Stimulated activated CD8-positive, alpha-beta memory T cell treated with anti-CD3 and anti-CD28 coated beads, Interleukin-4, amount 100 ng/mL, for 1 hour (primary cell): Measurements from ENCODE around the gene ATE1.
"Not testable (repeated sequence)": the region's sequence is repeated elsewhere in the genome, so short reads cannot be mapped to it uniquely, and the experiment has no call there.

ENCODE experiments used
- DNase-seq, 2 donors: peaks; one replicate each; pipeline ENCODE4 v3.0.0-alpha.2; 2020; ENCODE audit warnings: low read depth in 2 of 2, low spot score in 1 of 2

The ATE1 gene

DNA sequence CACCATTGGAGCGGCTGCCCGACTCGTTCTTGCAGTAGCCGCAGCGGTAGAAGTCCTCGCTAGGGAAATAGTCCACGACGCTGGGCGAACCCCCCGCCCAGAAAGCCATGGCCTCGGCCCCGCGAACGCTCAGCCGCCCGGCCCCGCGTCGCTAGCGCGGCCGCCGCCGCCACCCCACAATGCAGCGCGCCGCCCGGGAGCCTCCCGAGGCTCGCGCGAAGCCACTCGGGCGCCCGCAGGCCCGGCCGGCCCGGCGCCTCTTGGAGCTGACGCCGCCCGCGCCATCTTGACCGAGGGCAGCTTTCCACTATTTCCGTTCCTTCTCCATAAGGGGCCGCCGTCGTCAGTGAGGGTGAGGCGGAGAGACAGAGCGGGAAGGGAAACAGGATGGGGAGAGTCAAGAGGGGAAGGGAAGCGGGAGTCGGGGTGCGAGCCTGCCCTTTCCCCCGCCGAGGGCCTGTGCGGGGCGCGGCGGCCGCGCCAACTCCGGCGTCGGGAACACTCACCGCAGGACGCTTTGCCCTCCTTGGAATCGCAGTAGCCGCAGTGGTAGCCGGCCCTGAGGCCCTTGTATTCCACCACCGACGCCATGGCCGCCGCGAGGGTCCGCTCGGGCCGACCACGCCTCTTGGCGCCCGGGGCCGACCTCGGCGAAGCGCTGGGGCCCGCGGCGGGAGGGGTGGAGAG lies at the start of gene ATE1:
ATE1 (minus strand) TSS at position 191 of the 687 bp plus-strand sequence; CDS start at position 109, 82 bp downstream.
- peak; percentile 53 to 67 for DNase-seq

DNA sequence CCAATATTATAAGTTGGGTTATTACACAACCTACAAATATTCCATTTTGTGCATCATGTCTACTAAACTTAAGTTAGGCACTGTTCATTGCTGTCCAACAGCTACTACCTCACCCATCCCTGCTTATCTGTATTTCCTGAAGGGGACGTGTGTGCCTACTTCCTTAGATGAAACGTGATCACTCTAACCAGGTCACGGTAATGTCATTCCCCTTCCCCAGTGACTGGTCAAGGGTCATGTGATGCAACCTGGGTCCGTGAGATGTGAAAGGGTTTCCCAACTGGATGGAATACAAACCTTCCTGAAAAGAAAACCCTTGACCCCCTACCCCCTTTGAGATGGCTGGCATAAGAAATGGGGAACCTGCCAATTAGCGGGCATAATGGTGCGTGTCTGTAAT lies 48.8 kb upstream of the ATE1 start:
- DNase-seq = no peak

DNA sequence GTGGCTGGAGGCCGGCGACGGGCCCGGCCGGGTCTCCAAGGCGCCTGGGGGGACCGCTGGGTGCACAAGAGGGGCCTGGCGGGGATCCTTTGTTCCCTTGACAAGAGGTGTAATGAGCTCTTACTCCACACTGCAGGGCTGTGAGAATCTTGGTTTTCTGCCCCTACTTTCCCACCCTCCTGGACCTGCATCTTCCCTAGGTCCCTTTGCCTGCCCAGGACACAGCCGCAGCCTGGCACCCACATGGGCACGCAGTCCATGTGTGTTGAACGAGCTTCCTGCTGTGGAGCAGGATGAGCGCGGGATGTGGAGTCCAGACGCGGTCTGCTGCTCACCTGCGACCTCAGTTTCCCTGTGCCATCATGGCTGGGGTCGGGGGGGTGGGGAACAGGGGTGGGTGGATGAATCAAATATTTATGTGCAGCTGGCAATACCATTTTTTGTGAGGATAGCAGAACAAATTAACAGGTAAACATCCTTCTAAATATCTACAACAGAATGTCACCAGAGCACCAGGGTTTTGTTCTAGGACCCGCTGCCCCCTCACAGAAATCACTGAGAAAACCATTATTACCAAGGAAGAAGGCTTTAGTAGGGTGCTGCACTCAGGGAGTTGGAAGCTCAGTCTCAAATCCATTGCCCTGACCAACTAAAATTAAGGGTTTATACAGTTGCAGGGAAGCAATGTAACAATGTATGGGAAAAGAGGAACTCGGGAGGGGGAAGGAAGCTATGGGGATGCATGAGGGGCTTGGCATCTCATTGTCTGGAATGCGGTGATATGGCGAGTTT lies 47.7 kb upstream of the ATE1 start:
- no peak for DNase-seq

GRCh38 chr10:121974535-121975294 lies 46.9 kb upstream of the ATE1 start, which contains the start of gene NSMCE4A:
Gene NSMCE4A, minus strand, starts transcription at chr10:121975217. Its CDS starts 52 bp downstream, at chr10:121975165.
- DNase-seq = peak; percentile 28 to 46

DNA sequence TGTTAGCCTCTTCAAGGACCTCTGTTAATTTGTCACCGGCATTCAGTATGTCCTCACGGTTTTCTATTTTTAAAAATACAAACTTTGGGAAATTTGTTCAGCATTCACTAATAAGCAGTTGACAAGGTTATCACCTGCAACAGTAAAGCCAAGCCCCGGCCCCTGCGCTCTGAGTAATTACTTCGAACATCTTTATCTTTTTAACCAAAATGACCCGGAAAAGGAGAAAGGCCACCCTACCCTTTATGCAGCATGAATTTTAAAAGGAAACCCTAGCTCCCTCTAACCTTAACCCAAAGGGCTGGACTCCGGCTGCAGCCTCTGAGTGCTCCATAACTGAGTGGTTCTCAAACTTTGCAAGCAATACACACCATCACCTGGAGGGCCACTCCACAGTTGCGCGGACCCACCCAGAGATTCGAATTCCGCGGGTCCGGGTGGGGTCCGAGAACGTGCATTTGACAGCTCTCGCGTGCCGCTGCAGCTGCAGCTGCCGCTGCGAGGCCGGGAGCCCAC lies 46.2 kb upstream of the ATE1 start:
- DNase-seq = no peak

- not testable (repeated sequence) for DNase-seq
Observed at GRCh38 chr10:121969086-121969485, 41.3 kb upstream of the ATE1 start.

DNA sequence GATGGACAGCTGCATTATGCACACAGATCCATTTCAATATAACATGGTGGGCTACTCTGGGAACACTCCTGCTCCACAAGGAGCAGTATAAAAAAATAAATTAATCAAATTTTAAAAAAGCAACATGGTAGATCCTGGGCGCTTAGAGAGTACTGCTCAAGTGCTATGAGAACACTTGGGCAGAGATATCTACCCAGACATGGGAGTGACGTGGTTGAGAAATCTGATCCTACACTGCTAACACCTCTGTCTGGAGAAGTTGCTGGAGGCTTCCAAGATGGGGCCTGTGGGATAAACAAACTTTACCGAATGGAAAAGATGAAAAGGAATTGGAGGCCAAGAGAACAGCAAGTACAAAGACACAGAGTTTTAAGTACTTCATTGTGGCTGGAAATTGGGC lies 38.2 kb upstream of the ATE1 start:
- DNase-seq = no peak

DNA sequence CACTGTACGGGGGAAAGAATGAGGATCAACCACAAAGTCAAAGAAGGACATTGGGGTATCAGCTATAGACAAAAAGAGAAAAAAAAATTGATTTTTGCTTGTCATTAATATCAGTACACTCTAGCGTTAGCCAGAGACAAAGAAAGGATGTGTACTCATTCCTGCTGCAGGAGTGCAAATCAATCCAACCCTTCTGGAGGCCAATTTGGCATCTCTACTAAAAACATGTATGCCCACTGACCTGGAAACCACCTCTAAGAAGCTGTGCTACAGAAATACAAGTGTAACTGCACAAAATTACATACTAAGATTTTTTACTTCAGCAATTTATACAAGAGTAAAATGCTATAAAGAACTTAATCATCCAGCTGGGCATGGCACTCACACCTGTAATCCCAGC lies 33.6 kb upstream of the ATE1 start:
- DNase-seq = no peak

GRCh38 chr10:121959671-121960070 lies 31.8 kb upstream of the ATE1 start:
- no peak for DNase-seq

- DNase-seq = no peak
Observed at GRCh38 chr10:121956111-121957061, 28.6 kb upstream of the ATE1 start.

- DNase-seq = no peak
Observed at GRCh38 chr10:121952226-121952625, 24.4 kb upstream of the ATE1 start.

GRCh38 chr10:121949451-121949850 lies 21.6 kb upstream of the ATE1 start:
- no peak for DNase-seq

DNA sequence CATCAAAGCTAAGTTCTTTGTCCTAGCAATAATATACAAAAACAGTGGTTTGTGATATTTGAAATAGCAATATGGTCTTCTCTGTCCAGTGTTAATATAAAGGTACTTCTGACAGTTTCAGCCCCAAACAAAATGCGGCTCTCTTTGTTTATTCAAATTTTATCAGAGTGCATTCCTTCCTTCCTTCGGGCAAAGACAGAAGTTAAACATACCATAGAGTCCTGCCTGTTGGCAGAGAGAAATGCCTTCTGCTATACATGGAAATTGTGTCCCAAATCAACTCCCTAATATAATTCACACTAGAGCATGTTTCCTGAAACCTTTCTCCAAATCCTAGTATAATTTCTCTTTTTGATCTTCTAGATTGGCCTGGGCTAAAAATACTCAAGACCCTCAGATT lies 21.2 kb upstream of the ATE1 start:
- DNase-seq = no peak

GRCh38 chr10:121947343-121948330 lies 19.8 kb upstream of the ATE1 start:
- DNase-seq = no peak

- no peak for DNase-seq
Observed at GRCh38 chr10:121942749-121943416, 15.1 kb upstream of the ATE1 start.

GRCh38 chr10:121941532-121941931 lies 13.7 kb upstream of the ATE1 start:
- no peak for DNase-seq

- DNase-seq = no peak
Observed at GRCh38 chr10:121936295-121936694, 8.5 kb upstream of the ATE1 start.

GRCh38 chr10:121935702-121936101 lies 7.9 kb upstream of the ATE1 start:
- no peak for DNase-seq
